ENCODE results near the gene TOP3B.

TOP3B gene

DNA sequence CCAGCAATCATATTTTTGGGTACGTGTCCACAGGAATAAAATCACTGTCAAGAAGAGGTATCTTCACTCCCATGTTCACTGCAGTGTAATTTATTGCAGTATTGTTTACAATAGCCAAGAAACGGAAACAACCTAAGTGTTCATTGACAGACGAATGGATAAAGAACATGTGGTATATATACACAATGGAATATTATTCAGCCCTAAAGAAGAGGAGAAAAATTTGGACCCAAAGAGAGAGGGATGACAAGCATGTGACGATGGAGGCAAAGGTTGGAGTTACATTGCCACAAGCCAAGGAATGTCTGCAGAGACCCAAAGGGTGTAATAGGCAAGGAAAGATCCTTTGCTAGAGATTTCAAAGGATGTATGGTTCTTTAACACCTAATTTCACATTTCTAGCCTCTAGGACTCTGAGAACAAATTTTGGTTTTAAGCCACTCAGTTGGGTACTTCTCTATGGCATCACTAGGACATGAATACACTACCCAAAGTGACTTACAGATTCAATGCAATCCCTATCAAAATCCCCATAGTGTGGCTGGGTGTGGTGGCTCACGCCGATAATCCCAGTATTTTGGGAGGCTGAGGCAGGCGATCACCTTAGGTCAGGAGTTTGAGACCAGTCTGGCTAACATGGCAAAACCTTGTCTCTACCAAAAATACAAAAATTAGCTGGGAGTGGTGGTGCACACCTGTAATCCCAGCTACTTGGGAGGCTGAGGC, 31.1 kb upstream of the TOP3B start:
- no peak for DNase-seq

DNA sequence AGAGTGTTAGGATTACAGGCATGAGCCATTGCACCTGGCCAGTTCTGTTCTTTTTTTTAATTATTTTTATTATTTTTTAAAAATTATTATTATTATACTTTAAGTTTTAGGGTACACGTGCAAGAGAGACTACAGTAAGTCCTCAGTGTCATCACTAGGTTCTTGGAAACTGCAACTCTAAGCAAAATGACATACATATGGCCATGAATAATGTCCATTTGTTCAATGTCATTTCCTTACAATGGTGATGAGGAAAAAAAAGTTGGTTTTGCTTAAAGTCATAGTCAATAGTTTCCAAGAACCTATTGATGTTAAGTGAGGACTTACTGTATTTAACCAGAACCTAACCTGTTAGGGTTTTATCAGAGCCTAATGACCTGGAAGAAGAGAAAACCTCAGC, 29.4 kb upstream of the TOP3B start:
- no peak for DNase-seq

DNA sequence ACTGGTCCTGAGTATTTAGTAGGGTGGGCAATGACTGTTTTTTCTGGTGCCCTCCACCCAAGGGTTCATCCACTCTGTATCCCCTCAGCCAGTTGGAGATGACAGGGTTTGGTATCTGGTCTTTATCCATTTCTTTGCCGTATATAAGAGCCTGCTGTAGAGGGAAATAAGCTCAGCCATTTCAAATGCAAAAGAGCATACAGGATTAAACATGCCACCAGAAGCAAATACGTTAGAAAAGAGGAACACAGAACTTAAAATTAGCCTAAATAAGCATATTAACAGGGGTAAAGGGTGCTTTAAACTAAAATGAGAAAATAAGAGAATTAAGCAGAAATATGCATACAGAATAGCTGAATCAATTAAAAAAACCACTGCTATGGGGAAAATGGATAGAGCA, 27.8 kb upstream of the TOP3B start:
- DNase-seq: no peak

DNA sequence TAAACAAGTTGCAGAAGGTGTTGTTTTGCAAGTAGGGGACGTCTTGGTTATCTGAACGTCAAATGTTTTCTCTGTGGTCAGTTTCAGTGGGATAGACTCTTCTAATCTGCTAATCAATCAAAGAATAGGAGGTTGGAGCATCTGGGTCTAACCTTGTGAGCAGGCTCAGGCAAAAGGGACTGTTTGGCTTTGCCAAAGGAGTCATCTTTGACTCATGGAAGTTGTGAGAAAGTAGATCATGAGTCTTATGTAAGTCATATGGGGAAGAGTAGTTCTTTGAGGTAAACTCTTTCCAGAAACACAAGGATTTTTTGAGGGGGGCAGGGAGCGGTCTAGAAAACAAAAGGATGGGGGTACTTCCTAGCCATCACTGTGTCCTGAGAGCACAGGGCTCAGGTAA, 27.1 kb upstream of the TOP3B start:
- DNase-seq: no peak

DNA sequence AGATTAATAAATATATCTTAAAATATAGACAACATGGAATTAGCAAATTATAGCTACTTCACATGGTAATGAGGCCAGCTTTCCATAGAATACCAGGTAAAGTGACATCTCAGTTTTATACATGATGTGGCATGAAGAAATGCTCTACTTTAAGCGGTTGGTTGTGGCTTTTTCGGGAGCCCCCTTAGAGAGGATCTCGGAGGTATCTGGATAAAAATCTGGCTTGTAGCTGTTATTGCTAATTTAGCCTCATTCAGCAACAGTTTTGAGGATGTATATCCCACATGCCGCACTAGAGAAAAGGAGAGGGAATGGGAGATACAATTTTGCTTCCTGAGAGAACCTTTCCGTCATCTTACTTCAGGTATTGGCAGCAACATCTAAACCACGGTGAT, 24.0 kb upstream of the TOP3B start:
- DNase-seq: no peak

DNA sequence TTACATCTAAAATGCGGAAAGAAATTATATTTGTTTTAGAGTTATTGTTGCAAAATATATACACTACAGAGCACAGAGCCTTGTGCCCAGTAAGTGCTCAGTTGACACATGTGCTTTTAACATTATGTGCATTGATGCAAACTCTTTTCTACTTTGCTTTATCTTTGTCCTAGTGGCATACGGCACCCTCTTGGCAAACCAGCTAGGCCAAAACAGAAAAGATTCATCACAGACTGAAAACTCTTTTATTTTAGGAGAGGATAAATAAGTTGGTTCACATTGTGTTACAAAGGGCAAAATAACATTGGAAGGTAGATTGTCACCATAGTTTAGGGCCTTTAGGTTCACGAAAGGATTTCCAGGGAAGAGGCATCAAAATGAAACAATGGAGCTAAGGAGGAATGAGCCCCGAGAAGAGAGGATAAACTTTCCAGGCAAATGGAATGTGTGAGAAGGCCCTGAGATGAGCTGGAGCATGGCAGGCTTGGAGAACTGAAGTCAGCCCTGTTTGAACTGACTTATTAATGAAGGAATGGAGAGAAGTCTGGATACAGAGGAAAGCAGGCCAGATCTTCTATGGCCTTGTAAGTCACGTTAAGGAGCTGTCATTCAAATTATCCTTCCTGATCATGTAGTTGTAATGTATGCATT, 23.5 kb upstream of the TOP3B start:
- no peak for DNase-seq

DNA sequence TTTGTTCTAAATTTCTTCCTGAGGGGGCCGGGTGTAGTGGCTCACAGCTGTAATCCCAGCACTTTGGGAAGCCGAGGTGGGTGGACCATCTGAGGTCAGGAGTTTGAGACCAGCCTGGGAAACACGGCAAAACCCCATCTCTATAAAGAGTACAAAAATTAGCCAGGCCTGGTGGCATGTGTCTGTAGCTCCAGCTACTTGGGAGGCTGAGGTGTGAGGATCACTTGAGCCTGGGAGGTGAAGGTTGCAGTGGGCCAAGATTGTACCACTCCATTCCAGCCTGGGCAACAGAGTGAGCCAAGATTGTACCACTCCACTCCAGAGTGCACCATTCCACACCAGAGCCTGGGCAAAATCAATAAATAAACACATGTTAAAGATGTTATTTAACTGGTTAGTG, 20.6 kb upstream of the TOP3B start:
- DNase-seq: no peak

DNA sequence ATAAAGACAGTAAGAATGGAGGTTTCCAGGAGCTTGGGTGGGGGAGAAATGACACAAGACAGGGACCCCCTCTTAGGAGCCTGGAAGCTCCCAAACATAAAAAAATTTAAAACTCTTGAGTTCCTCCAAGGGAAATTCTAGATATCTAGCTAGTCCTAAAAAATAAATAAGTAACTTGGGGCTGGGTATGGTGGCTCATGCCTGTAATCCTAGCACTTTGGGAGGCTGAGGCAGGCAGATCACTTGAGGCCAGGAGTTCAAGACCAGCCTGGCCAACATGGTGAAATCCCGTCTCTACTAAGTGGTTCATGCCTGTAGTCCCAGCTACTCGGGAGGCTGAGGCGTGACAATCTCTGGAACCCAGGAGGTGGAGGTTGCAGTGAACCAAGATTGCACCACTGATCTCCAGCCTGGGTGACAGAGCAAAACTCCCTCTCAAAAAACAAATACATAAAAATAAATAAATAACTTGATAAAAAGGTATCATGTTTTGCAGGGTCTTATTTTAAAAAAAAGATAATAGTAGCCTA, 20.0 kb upstream of the TOP3B start:
- no peak for DNase-seq

DNA sequence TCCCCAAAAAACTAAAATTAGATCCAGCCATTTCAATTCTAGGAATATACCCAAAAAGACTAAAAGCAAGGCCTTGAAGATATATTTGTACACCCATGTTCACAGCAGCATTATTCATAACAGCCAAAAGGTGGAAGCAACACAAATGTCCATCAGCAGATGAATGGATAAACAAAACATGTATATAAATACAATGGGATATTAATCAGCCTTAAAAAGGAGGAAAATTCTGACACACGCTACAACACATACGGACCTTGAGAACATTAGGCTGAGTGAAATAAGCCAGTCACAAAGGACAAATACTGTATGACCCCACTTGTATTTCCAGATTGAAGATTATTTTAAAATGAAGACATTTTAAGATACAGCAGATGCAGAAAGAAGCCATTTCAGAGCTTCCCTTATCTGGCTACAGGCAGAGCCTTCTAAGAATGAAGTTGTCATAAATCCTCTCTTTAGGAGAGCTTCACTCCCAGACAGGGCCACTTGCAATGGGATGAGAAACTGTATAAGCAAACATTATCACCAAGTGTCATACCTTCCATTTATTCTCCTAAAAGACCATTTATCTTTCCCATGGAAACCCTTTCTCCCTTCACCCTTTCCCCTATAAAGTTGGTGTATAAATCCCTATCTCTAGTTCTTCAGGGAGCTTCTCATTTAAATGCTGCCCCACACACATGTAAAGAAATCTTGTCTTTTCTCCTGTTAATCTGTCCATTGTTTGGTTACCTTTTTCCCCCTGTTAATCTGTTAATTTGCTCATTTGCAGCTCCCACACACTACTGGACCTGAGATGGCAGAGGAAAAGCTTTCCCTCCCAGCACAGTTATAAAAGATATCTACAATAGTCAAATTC, 19.3 kb upstream of the TOP3B start:
- no peak for DNase-seq

DNA sequence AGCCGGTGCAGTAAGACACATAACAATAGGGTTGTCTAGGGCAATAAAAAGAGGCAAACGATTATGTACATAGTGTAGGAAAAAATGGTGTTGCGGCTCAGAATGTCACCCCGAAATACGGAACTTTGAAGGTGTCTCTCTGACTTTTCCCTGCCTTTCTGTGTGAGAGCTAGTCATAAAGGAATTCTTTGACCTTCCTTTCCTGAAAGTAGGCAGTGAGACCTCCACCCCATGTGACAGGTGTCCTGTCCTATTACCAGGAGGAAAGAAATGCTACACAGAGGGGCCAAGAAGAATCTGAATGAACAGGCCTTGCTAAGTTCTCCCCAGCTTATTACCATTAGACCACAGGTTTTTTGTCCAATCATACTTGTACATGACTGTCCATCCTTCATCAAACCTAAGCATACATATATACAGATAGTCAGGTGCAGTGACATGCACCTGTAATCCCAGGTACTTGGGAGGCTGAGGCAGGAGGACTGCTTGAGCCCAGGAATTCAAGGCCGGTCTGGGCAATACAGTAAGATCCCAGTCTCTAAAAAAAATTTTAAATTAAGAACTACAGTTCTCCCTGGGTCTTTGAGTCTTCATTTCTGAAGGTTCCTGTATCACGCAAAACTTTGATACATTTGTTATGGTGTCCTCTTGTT, 16.1 kb upstream of the TOP3B start:
- no peak for DNase-seq

DNA sequence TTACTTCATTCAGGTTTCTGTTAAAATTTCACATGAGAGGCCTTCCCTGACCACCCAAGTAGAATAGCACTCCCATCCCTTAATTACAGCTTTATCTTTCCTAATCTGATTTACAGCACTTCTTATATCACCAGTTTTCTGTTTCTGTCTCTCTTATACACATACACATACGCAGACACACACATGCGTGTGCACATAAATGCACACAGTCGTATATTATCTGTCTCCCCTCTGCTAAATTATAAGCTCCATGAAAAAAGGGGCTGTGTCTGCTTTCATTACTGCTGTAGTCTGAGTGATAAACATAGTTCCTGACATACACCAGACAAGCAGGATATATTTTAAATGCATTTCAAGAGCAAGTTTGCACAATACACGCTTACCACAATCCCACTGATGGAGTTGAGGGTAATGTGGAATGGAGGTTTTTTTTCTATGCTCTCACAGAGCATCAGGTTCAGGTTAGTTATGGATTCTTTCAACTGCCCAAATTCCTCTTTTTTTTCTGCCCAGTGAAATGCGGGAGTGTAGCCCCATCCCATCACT, 13.7 kb upstream of the TOP3B start:
- DNase-seq: no peak

DNA sequence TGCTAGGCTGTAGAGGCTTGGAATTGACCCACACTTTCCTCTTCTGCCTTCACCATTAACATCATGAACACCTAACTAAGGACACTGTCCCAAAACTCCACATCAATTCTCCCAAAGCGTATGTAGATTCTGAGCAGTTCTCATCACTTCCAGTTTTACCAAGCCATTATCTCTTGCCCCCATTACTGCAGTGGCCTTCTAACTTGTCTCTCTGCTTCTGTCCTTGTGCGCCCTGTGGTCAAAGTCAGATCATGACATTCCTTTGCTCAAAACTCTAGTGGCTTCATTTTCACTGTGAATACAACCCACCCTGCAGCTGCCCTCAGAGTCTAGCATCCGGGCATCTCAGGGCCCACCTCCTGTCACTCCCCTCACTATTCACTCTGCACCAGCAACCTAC, 13.1 kb upstream of the TOP3B start:
- no peak for DNase-seq

DNA sequence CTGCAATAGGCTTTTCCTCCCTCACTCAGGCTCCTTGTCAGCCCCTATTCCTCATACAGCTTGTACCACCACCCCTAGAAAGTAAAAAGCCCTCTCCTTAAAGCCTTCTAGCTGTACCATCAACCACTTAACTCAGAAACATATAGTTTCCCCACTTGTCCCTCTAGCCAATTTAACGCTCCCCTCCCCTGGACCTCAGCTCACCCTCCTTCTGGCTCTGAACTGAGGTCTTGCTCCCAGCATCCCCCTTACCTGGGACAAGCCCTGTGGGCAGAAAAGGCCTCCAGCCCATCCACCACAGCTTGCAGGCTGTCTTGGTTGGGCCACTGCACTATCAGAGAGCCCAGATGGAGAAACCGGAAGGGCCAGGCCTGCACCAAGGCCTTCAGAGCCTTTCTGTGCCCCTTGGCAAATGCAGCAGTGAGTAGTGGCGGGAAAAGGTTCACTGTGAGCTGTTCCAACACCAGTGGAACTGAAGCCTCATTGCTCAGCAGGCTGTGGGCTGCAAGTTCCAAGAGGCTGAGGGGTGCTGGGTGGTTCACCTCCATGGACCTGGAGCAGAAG, 12.4 kb upstream of the TOP3B start:
- no peak for DNase-seq

DNA sequence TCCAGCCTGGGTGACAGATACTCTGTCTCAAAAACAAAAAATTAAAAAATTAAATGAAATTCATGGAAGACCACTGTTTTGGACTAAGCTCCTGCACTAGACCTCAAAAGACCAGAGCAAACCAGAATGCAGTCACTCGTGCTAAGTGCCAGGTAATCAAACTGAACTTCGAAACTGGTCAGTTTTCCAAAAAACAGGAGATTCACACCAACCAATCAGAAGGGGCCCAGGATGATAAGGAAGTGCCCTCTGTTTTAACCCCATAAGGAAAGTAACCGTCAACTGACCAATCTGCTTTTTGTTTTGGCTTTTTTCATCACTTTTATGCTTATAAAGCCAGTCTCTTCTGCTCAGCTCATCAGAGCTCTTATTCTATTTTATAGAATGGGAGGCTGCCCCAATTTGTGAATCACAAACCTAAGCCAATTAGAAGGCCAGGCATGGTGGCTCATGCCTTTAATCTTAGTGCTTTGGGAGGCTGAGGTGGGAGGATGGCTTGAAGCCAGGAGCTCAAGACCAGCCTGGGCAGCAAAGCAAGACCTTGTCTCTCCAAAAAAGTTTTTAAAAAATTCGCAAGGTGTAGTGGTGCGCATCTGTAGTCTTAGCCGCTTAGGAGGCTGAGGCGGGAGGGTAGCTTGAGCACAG, 10.1 kb upstream of the TOP3B start:
- DNase-seq: no peak

DNA sequence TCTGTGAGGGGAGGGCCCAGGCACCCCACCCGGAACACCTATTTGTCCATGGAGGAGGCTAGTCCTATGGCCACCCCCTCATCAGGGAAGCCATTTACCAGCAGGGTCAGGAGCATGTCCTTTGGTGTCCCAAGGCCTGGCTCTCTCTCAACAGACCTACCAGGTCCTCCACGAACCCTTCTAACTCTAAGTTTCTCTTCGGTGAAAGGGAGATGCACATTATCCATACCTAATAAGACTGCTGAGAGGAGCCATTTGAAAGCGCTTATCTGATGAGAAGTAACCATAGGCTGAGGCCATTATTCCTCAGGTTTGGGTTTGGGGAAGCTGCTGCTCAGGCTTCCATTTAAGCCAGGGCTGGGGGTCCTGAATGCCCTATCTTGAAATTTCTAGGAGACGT, 9.2 kb upstream of the TOP3B start:
- no peak for DNase-seq

DNA sequence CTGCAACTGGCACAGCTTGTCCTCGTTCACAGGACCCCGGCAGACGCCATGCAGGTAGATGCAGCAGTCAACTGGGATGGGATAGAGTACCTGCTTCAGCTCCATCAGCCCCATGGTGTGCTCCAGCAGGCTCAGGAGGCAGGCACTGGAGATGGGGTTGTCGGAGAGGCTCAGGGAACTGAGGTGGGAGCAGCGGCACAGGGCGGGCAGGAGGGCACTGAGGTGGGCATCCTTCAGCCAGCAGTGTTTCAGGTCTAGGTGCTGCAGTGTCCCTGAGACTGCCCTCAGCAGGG, 8.7 kb upstream of the TOP3B start:
- no peak for DNase-seq

DNA sequence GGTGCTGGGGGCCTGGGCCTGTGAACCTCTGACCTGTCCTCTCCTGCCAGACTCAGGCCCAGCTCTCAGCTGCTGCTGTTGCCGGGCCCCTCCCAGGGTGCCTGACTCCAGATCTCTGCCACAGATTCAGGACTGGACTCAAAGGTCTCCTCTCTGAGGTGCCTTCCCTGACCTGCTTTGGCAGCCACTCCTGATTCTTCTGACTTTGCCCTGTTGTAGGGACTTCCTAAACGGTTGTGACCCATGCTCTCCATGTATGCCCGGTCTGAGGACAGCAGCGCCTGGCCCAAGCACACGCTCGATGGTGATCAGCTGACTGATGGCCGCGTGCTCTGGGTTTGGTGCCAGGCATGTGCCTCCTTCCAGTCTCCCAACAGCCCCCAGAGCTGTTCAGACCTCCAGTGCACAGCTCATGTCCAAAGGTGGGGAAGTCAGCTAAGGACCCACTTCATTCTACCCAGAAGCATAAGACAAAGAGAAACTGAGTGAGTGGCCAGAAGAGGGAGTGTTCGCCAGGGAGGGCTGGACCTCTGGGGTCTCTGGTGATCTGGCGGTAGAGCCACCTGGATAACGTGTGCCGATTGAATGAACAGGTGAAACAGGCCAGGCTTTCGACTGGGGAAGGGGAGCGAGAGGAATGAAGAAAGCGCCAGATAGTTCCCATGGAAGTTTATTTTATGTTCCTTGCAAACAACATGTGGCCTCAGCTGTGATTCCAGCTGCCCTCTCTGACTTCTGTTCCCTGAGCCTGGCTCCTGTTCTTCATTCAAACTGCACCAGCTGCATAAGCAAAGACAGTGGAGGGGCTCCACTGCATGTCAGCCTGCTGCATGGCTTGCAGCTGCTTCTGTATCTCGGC, 8.1 kb upstream of the TOP3B start:
- no peak for DNase-seq

DNA sequence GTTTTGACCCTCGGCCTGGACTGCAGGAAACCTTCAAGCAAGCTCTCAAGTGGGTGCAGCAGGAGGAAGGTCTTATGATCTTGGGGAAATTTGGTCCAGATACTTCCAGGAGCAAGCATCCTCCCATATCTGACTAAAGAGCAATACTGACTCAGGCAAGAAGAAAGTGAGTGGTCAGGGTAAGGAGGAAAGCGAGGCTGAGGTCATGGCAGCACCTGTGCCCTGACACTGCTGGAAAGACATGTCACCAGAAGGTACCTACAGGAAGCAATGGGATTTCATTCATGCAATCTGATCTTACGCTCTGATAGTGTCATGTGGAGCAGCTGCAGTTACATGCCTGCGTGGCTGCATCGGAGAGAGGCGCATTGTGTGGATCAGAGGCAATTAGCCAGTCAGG, 6.5 kb upstream of the TOP3B start:
- no peak for DNase-seq

DNA sequence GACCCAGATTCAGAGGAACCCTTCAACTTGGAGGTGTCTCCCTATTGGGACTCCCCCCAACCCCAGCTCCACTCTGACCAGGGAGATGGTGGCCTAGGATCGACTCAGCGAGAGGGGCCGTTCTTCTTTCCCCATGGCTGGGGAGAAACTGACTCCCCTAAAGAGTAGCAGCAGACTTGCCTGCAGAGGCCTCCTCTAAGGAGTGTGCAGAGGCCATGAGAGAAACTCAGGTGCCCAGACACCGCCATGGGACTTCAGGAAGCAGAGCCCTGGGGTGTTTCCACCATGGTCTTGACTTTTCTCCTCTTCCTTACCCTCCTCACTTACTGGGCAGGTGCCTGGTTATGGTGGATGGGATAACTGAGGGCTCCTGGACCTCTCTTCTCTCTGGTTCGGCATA, 2.6 kb upstream of the TOP3B start:
- no peak for DNase-seq

DNA sequence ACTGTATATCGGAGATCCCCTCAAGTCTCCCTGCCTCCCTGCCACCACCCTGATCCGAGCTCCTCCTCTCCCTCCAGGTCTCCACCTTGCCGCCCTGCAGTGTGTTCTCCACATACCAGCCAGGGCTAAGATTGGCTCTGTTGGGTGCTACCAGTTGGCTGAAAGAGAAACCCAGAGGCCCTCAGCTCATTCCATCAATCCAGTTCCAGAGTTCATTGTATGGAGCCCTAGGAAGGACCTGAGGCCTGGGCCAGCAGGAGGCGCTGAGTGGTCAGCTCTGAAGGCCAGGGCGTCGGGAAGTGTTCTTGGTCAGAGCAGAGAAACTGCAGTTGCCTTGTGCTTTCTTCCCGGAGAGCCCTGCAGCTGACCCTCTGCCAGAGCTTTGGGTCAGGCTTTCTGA, 2.2 kb upstream of the TOP3B start:
- DNase-seq: no peak

DNA sequence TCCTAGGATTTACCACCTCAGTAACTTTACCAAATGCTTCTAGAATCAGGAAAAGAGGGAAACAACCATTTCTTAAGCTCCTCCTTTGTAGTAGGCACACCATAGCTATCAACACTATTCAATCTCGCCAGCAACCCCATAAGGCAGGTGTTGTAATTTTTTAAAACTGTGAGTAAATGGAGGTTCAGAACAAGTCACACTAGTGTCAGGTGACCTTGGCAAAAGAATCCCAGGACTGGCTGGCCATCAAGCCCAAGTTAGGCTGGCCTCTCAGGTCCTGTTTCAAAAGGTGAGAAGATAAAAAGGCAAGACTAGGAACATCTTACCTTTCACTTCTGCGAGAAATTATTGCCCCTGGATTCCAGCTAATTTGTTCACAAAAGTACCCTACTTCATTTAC, 713 bp downstream of the TOP3B start:
- DNase-seq: no peak

Data from effector CD8-positive, alpha-beta T cell (primary cell).